Right hindlimb (tissue), 1 donor: ENCODE results near the gene SLC16A10.
"Not testable (repeated sequence)": the region's sequence is repeated elsewhere in the genome, so short reads cannot be mapped to it uniquely, and the experiment has no call there.

Experiments
- DNase-seq: peaks from one replicate; pipeline ENCODE4 v3.0.0-alpha.2; 2018

The SLC16A10 gene

GRCh38 chr6:111087106-111087835 is at the start of gene SLC16A10:
TSS of gene SLC16A10 (plus strand) at chr6:111087503. CDS start at chr6:111087753, 250 bp downstream.
- DNase-seq = peak; percentile 84

GRCh38 chr6:111038534-111039252 is 48.6 kb upstream of the SLC16A10 start:
- no peak for DNase-seq

- no peak for DNase-seq
These were observed 45.4 kb upstream of the SLC16A10 start for GRCh38 chr6:111041917-111042316.

- DNase-seq = no peak
These were observed 40.1 kb upstream of the SLC16A10 start for GRCh38 chr6:111047244-111047643.

- no peak for DNase-seq
These were observed 36.9 kb upstream of the SLC16A10 start for GRCh38 chr6:111050261-111051023.

GRCh38 chr6:111052171-111052570 is 35.1 kb upstream of the SLC16A10 start:
- DNase-seq = no peak

GRCh38 chr6:111057074-111057752 is 30.1 kb upstream of the SLC16A10 start:
- no peak for DNase-seq

GRCh38 chr6:111061508-111061907 is 25.8 kb upstream of the SLC16A10 start:
- no peak for DNase-seq

GRCh38 chr6:111061985-111062384 is 25.3 kb upstream of the SLC16A10 start:
- DNase-seq = not testable (repeated sequence)

GRCh38 chr6:111062860-111063259 is 24.4 kb upstream of the SLC16A10 start:
- DNase-seq = not testable (repeated sequence)

GRCh38 chr6:111068109-111068865 is 19.0 kb upstream of the SLC16A10 start:
- no peak for DNase-seq

- no peak for DNase-seq
These were observed 18.5 kb upstream of the SLC16A10 start for GRCh38 chr6:111068866-111069234.

GRCh38 chr6:111069382-111070104 is 17.8 kb upstream of the SLC16A10 start:
- no peak for DNase-seq

GRCh38 chr6:111070105-111071005 is 16.9 kb upstream of the SLC16A10 start:
- no peak for DNase-seq

- DNase-seq = no peak
These were observed 14.4 kb upstream of the SLC16A10 start for GRCh38 chr6:111072801-111073360.

- DNase-seq = no peak
These were observed 13.0 kb upstream of the SLC16A10 start for GRCh38 chr6:111074311-111074710.

- no peak for DNase-seq
These were observed 11.1 kb upstream of the SLC16A10 start for GRCh38 chr6:111076024-111076695.

- no peak for DNase-seq
These were observed 6.6 kb upstream of the SLC16A10 start for GRCh38 chr6:111080698-111081097.

- no peak for DNase-seq
These were observed 618 bp upstream of the SLC16A10 start for GRCh38 chr6:111086685-111087084.
